CD4-positive, CD25-positive, alpha-beta regulatory T cell (primary cell): ENCODE data around the gene NUDT3. TPM values are rescaled to one million over a fixed set of nuclear protein-coding genes. Genes with fewer than 3 reads are reported as not detected.
"Not testable (repeated sequence)": the region's sequence is repeated elsewhere in the genome, so short reads cannot be mapped to it uniquely, and the experiment has no call there.

Experiments
- ATAC-seq, 2 donors: fragments of 150-1000 bp; cut with Tn5 transposase; one replicate each; pipeline ENCODE4 v1.10.0; 2021; ENCODE audit warnings: low read depth in 2 of 2, moderate number of reproducible peaks in 2 of 2, moderate library complexity in 1 of 2
- DNase-seq, 3 donors: peaks; one replicate each; pipeline versions ENCODE4 v3.0.0 to v3.0.0-alpha.2; 2012 to 2022; ENCODE audit warnings: mixed read lengths in 1 of 3
- H3K27ac ChIP-seq: one replicate; pipeline ENCODE4 v1.7.0; 2013; ENCODE audit warnings: mild to moderate bottlenecking, low read length; ENCODE audit not compliant: insufficient read depth, poor library complexity, severe bottlenecking
- H3K27me3 ChIP-seq: one replicate; pipeline ENCODE4 v1.7.0; 2013; ENCODE audit warnings: low read length; ENCODE audit not compliant: control insufficient read depth, insufficient read depth
- H3K36me3 ChIP-seq: one replicate; pipeline ENCODE4 v1.7.0; 2013; ENCODE audit warnings: mild to moderate bottlenecking, low read length, moderate library complexity; ENCODE audit not compliant: control insufficient read depth, insufficient read depth
- H3K4me1 ChIP-seq: 2 replicates; pipeline ENCODE4 v1.7.0; 2013; ENCODE audit warnings: mild to moderate bottlenecking, low read length; ENCODE audit not compliant: insufficient read depth, control insufficient read depth, poor library complexity, severe bottlenecking
- H3K4me3 ChIP-seq: one replicate; pipeline ENCODE4 v1.7.0; 2013; ENCODE audit warnings: low read depth, mild to moderate bottlenecking, low read length, moderate library complexity
- H3K9me3 ChIP-seq, 2 experiments: 1 replicate in 1 of 2; 2 replicates in 1 of 2; pipeline ENCODE4 v1.7.0; 2013; ENCODE audit warnings: low read length in 2 of 2, mild to moderate bottlenecking in 1 of 2, moderate library complexity in 1 of 2; ENCODE audit not compliant: control insufficient read depth in 2 of 2
- H3K27ac Mint-ChIP-seq, 3 donors: one replicate each; pipeline ENCODE4 v1.8.0; 2020 to 2022; ENCODE audit warnings: mild to moderate bottlenecking in 3 of 3, mixed read lengths in 3 of 3, moderate library complexity in 2 of 3
- H3K27me3 Mint-ChIP-seq: one replicate; pipeline ENCODE4 v1.8.0; 2022; ENCODE audit warnings: mild to moderate bottlenecking, mixed read lengths
- H3K36me3 Mint-ChIP-seq: one replicate; pipeline ENCODE4 v1.8.0; 2020; ENCODE audit warnings: mixed read lengths
- H3K4me1 Mint-ChIP-seq, 4 donors: one replicate each; pipeline ENCODE4 v1.8.0; 2020 to 2022; ENCODE audit warnings: mixed read lengths in 4 of 4, mild to moderate bottlenecking in 1 of 4
- H3K4me3 Mint-ChIP-seq, 4 donors: one replicate each; pipeline ENCODE4 v1.8.0; 2020 to 2022; ENCODE audit warnings: mild to moderate bottlenecking in 4 of 4, mixed read lengths in 4 of 4, moderate library complexity in 3 of 4
- H3K9me3 Mint-ChIP-seq, 7 donors: one replicate each; pipeline ENCODE4 v1.8.0; 2020 to 2022; ENCODE audit warnings: mixed read lengths in 7 of 7, mild to moderate bottlenecking in 3 of 7, moderate library complexity in 2 of 7
- polyA plus RNA-seq, 4 donors: library from polyadenylated mRNA; unstranded; fragments of 300-500 nt; fragmentation: Illumina TruSeq; gene quantifications; one replicate each; pipeline ENCODE4 v1.2.3, GENCODE V29; 2021
- total RNA-seq: library from RNA; stranded (reverse); gene quantifications from one replicate; pipeline ENCODE4 v1.2.3, GENCODE V29; 2022

Gene NUDT3
- total and polyA plus RNA-seq, 5 donors from 2014 or later, result 8.5 to 22.4 (median 9.8) TPM

DNA sequence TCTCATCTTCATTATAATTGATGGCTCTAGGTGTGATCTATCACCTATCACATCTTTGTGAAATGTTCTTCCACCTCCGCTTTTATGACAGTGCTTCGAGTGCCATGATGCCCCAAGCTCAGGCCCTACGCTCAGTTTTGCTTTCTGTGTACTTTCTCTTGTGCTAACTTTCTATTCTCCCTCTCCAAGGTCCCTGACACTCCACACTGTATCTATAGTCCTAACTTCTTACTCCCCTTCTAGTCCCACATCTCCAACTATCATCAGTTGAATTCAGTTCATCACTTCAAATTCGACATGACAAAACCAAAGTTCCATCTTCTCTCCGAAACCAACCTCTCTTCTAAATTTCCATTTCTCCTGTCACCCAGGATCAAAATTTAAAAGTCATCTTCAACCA, 16.6 kb downstream of the NUDT3 start:
- Mint-ChIP-seq H3K36me3 (no peaks in the 10 kb centered on the region), H3K4me1 (peaks cover 10 to 22% (median 14%) of the 10 kb centered on the region in 4 donors), H3K4me3 (no peak overlapping the region), H3K27ac (no peak overlapping the region), H3K27me3 (no peaks in the 10 kb centered on the region), H3K9me3 (no peaks in the 10 kb centered on the region)
- Histone ChIP-seq H3K9me3 (no peaks in the 10 kb centered on the region), H3K36me3 (no peaks in the 10 kb centered on the region), H3K4me1 (no peaks in the 10 kb centered on the region), H3K27ac (no peak overlapping the region), H3K4me3 (no peak overlapping the region), H3K27me3 (no peaks in the 10 kb centered on the region)
- no peak for ATAC-seq
- DNase-seq, result no peak

DNA sequence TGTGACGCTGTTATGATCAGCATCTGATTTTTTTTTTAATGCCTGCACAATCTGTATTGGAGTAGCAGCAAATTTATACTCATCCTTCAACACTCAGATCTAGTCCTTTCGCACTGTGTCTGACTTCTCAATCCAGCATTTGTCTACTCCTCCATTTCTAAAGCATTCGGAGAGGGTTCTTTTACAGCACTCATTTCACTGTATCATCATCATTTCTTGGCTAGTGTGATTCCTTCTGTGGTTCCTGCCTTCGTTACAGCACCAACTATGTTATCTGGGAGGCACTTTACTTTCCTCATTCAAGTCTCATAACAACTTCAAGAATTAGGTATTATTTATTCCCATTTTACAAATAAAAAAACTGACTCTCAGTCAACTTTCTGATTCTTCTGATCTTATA, 18.0 kb downstream of the NUDT3 start:
- H3K27ac Mint-ChIP-seq, result no peak overlapping the region
- peaks cover 4% of the 10 kb centered on the region for H3K36me3 ChIP-seq
- peaks cover 6% of the 10 kb centered on the region for H3K36me3 Mint-ChIP-seq
- no peak for DNase-seq
- no peak overlapping the region for H3K27ac ChIP-seq
- ATAC-seq, result no peak
- peaks cover 2% of the 10 kb centered on the region for H3K4me1 ChIP-seq
- H3K9me3 Mint-ChIP-seq, result no peaks in the 10 kb centered on the region
- no peaks in the 10 kb centered on the region for H3K27me3 Mint-ChIP-seq
- no peaks in the 10 kb centered on the region for H3K9me3 ChIP-seq
- H3K4me1 Mint-ChIP-seq, result peaks cover 10 to 30% (median 14%) of the 10 kb centered on the region in 4 donors
- H3K4me3 ChIP-seq, result no peak overlapping the region
- H3K4me3 Mint-ChIP-seq, result no peak overlapping the region
- no peaks in the 10 kb centered on the region for H3K27me3 ChIP-seq

DNA sequence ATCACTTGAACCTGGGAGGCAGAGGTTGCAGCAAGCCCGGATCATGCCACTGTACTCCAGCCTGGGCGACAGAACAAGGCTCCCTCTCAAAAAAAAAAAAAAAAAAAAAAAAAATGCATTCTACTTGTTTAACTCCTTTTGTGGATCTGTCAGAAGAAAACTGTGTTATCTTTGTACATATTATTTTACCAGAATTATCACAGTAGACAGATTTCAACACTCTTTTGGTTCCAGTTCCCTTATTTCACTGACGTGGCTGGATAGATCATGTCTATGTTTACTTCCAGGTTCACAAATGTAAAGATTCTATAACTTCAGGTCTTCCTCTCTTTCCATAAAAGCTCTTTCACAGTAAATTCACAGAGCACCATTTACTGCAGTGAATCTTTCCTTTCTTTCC, 18.4 kb downstream of the NUDT3 start:
- no peaks in the 10 kb centered on the region for H3K9me3 Mint-ChIP-seq
- H3K4me3 Mint-ChIP-seq, result no peak overlapping the region
- Histone ChIP-seq H3K27ac (no peak overlapping the region), H3K27me3 (no peaks in the 10 kb centered on the region), H3K9me3 (no peaks in the 10 kb centered on the region), H3K4me3 (no peak overlapping the region), H3K36me3 (peaks cover 4% of the 10 kb centered on the region), H3K4me1 (peaks cover 6% of the 10 kb centered on the region)
- H3K4me1 Mint-ChIP-seq, result peaks cover 14 to 34% (median 18%) of the 10 kb centered on the region in 4 donors
- H3K36me3 Mint-ChIP-seq, result peaks cover 10% of the 10 kb centered on the region
- ATAC-seq, result no peak
- no peak for DNase-seq
- no peaks in the 10 kb centered on the region for H3K27me3 Mint-ChIP-seq
- H3K27ac Mint-ChIP-seq, result no peak overlapping the region

DNA sequence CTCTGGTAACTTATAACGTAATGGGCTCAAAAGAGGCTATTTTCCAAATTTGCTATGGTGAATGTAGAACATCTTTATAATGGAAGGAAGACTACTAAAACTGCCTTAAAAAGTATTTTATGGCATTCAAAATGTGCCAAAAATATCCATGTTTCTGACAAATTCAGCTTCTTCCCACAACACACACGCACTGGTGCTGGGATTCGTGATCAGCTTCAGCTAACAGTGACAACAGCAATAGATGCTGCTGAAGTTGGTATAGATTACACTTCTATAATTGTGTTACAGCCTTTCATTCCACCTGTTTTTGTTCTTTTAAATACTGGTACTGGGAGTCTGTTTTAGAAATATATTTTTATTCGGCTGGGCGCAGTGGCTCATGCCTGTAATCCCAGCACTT, 19.0 kb downstream of the NUDT3 start:
- Mint-ChIP-seq H3K27me3 (no peaks in the 10 kb centered on the region), H3K4me3 (no peak overlapping the region), H3K9me3 (no peaks in the 10 kb centered on the region), H3K4me1 (peaks cover 10 to 35% (median 16%) of the 10 kb centered on the region in 4 donors), H3K27ac (no peak overlapping the region), H3K36me3 (peaks cover 10% of the 10 kb centered on the region)
- DNase-seq, result no peak
- no peak overlapping the region for H3K4me3 ChIP-seq
- no peak for ATAC-seq
- H3K27ac ChIP-seq, result no peak overlapping the region
- H3K27me3 ChIP-seq, result no peaks in the 10 kb centered on the region
- H3K4me1 ChIP-seq, result peaks cover 6% of the 10 kb centered on the region
- H3K36me3 ChIP-seq, result peaks cover 4% of the 10 kb centered on the region
- H3K9me3 ChIP-seq, result no peaks in the 10 kb centered on the region

DNA sequence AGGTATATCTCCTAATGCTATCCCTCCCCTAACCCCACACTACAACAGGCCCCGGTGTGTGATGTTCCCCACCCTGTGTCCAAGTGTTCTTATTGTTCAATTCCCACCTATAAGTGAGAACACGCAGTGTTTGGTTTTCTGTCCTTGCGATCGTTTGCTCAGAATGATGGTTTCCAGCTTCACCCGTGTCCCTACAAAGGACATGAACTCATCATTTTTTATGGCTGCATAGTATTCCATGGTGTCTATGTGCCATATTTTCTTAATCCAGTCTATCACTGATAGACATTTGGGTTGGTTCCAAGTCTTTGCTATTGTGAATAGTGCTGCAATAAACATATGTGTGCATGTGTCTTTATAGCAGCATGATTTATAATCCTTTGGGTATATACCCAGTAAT, 20.6 kb downstream of the NUDT3 start:
- H3K27ac Mint-ChIP-seq, H3K27ac ChIP-seq, H3K4me1 ChIP-seq, H3K9me3 Mint-ChIP-seq, H3K4me3 Mint-ChIP-seq, H3K36me3 Mint-ChIP-seq, H3K36me3 ChIP-seq, H3K27me3 Mint-ChIP-seq, H3K4me3 ChIP-seq, ATAC-seq, H3K9me3 ChIP-seq, DNase-seq, H3K27me3 ChIP-seq: not testable (repeated sequence)
- H3K4me1 Mint-ChIP-seq, result peaks cover 6 to 42% (median 20%) of the 10 kb centered on the region in 4 donors

DNA sequence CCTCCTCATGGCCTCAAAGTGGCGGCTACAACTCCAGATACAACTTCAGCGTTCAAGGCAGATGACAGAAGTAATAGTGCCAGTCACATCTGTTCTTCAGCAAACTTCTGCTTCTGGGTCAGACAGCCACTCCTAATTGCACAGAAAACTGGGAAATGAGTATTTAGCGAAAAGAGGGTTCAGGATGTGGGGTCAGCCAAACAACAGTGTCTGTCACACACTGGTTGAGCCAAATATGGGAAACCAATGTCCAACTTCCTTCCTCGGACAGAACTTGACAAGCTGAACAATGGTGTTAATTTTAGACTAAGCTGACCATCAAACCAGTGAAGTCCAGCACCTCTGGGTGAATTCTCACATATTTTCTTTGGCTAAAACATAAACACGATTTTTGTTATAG, 22.1 kb downstream of the NUDT3 start:
- Mint-ChIP-seq H3K27me3 (no peaks in the 10 kb centered on the region), H3K4me3 (no peak overlapping the region), H3K27ac (peak overlapping the region in 2 of 3 donors; percentile 48 to 56), H3K9me3 (no peaks in the 10 kb centered on the region), H3K4me1 (peaks cover 6 to 48% (median 20%) of the 10 kb centered on the region in 4 donors), H3K36me3 (peaks cover 10% of the 10 kb centered on the region)
- no peak overlapping the region for H3K27ac ChIP-seq
- ATAC-seq (no peak), DNase-seq (no peak)
- no peaks in the 10 kb centered on the region for H3K27me3 ChIP-seq
- no peaks in the 10 kb centered on the region for H3K9me3 ChIP-seq
- H3K4me3 ChIP-seq, result no peak overlapping the region
- H3K36me3 ChIP-seq, result peaks cover 4% of the 10 kb centered on the region
- peaks cover 6% of the 10 kb centered on the region for H3K4me1 ChIP-seq

DNA sequence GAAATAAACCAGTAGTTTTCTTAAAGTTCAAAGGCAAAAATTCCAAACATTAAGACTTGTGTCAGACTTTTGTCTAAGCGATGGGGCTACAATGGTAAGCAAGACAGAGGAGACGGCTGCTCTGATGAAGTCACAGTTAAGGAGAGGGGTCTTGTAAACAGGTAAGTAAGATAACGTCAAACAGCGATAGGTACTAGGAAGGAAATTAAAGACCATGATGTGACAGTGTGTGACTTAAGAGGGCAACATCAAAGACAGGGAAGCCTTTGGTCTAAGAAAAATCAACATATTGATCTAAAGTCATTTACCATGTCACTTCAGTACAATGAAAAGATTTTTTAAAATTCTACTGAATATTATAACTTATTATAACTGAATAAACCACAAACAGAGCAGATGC, 23.1 kb downstream of the NUDT3 start:
- no peak for ATAC-seq
- Histone ChIP-seq H3K27ac (no peak overlapping the region), H3K9me3 (no peaks in the 10 kb centered on the region), H3K4me1 (peaks cover 6% of the 10 kb centered on the region), H3K27me3 (no peaks in the 10 kb centered on the region), H3K36me3 (peaks cover 4% of the 10 kb centered on the region), H3K4me3 (no peak overlapping the region)
- Mint-ChIP-seq H3K9me3 (no peaks in the 10 kb centered on the region), H3K27ac (peak overlapping the region in 2 of 3 donors; percentile 39 to 48), H3K36me3 (peaks cover 10% of the 10 kb centered on the region), H3K27me3 (no peaks in the 10 kb centered on the region), H3K4me3 (peak overlapping the region in 1 of 4 donors; percentile 8), H3K4me1 (peaks cover 7 to 52% (median 22%) of the 10 kb centered on the region in 4 donors)
- DNase-seq, result no peak

DNA sequence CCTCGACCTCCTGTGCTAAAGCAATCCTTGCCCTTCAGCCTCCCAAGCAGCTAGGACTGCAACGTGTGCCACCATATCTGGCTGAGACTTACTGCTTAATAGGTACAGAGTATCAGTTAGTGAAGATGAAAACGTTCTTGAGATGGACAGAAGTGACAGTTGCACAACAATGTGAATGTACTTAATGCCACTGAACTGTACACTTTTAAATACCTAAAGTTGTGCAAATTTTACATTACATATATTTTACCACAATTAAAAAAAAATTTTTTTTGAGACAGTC, 25.9 kb downstream of the NUDT3 start:
- Histone ChIP-seq H3K9me3 (no peaks in the 10 kb centered on the region), H3K4me3 (no peak overlapping the region), H3K36me3 (peaks cover 4% of the 10 kb centered on the region), H3K27ac (no peak overlapping the region), H3K27me3 (no peaks in the 10 kb centered on the region), H3K4me1 (peaks cover 6% of the 10 kb centered on the region)
- Mint-ChIP-seq H3K27ac (no peak overlapping the region), H3K9me3 (no peaks in the 10 kb centered on the region), H3K4me1 (peaks cover 20 to 68% (median 45%) of the 10 kb centered on the region in 4 donors), H3K27me3 (no peaks in the 10 kb centered on the region), H3K4me3 (no peak overlapping the region), H3K36me3 (peaks cover 10% of the 10 kb centered on the region)
- no peak for ATAC-seq
- no peak for DNase-seq
